GM18505 (cell line): ENCODE data around the gene DSP.

Experiments used
- ATAC-seq: cut with Tn5 transposase; IDR thresholded peaks from one replicate; pipeline ENCODE4 v1.9.1; 2021; ENCODE audit not compliant: unreplicated experiment
- POLR2A ChIP-seq: IDR thresholded peaks from 4 replicates; pipeline ENCODE4 v1.6.1; 2011; ENCODE audit warnings: borderline replicate concordance; ENCODE audit not compliant: insufficient read depth, insufficient read length; ENCODE audit errors: extremely low read depth

Gene DSP

DNA sequence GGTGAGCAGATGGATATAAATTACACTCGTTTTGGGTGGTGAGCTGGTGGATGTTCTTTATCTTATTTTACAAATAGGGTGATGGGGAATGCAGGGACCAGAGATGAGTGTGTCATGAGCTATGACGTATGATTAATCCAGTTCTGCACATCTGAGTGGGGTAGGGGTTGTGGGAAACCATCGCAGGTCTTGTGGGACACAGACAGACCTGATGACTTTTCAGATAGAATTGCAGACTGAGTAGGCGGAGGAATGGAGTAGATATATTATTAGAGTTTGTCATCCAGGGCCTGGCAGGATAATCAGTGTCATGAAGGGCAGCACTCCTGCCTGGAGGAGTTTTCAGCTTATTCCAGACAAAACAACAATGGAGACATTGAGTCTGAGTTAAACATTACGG lies 12.9 kb upstream of the DSP start:
- TF ChIP-seq POLR2A: no peak
- no peak for ATAC-seq

DNA sequence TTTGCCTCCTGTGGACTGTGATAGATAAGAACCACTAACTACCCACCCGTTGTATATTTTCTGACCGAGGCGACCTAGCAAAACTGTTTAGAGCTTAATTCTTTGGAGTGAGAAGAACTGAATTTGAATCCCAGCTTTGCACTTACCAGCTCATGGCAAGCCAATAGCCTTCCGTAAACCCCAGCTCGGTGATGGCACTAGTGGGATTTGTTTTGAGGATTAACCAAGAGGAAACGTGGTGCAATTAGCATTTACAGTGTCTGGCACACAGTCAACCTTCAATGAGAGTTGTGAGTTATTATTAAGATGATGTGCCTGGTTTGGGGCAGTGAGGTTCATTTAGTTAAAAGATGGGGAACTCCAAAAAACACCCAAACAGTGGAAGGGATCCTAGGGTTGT lies 12.3 kb upstream of the DSP start:
- ATAC-seq: no peak
- no peak for TF ChIP-seq POLR2A

DNA sequence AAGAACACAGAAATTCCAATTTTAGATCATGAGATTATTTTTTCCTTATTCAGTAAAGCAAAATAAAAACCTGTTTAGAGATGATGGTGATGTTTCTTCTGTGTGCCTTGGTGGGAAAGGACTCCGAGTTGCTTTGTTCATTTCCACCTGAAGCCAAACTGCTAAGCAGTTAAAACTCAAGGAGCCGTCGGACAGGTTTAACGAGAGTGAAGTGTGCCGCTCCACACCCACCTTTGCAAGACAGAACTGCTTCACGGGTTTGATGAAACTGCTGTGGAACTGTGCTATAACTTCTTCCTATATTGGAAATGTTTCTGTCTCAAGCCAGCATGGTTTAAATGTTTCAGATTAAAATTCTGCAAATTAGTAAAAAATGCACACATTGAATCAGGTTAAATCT lies 9.2 kb upstream of the DSP start:
- no peak for TF ChIP-seq POLR2A
- ATAC-seq: no peak

DNA sequence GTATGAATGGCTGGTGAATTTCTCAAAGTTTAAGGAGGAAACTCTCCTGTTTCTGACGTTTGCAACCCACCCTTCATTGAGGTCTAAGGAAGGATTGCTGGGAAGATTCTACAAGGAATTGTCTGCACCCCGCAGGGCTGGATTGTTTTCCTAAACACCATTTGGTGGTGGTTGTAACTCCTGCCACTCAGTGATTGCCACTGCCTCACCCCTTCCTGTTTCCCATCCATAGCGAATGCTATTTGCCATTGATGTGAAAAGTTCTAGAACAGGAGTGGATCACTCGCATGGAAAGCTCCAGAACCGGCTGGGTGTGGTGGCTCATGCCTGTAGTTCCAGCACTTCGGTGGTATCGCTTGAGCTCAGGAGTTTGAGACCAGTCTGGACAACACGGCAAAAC lies 8.7 kb upstream of the DSP start:
- ATAC-seq: no peak
- TF ChIP-seq POLR2A: no peak

DNA sequence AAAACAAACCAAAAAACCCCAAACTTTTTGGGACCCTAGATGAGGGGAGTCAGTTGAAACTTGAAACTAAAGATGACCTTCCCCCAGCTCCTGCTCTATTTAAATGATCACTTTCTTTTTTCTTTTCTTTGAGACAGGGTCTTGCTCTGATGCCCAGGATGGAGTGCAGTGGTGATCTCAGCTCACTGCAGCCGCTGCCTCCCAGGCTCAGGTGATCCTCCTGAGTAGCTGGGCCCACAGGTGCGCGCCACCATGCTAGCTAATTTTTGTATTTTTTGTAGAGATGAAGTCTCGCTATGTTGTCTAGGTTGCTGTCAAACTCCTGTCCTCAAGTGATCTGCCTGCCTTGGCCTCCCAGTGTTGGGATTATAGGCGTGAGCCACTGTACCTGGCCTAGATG lies 7.3 kb upstream of the DSP start:
- ATAC-seq: no peak
- no peak for TF ChIP-seq POLR2A

DNA sequence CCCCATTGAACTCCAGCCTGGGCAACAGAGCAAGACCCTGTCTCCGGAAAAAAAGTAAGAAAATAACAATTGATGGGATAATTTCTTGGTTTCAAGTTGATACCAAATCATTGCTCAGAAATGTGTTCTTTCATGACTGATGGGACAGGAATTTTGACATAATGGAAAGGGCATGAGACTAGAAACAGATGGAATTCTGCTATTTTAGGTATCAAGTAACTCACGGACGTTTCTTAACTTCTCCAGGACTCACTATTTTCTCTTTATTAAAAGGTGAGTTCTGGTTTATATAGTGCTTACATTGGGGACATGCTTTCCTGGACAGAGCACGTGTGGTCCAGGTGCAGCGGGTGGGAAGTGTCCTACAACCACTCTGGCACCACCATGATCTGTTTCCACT lies 6.0 kb upstream of the DSP start:
- no peak for ATAC-seq
- no peak for TF ChIP-seq POLR2A

DNA sequence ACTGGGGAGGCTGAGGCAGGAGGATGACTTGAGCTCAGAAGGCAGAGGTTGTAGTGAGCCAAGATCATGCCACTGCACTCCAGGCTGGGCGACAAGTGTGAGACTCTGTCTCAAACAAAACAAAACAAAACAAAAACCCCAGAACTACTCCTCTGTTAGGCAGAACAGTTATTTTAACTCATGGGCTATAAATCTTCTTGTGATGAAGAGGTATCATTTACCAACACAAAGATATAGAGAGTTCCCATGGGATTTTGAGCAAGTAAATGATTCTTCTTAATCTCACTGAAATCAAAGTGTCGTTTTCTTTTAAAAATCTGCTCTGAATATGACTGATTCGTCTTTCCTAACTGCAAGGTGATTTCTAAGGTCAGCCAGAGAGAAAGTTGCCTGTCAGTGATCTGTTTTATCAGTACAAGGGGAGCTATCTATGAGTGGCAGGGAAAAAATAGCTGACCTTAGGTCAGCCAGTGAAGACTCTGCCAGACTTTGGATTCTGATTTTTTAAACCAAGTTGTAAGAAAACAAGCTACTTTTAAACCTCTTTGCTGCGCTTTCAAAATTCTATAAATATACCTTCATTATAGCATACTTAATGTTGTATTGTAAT lies 3.8 kb upstream of the DSP start:
- no peak for TF ChIP-seq POLR2A
- ATAC-seq: no peak

DNA sequence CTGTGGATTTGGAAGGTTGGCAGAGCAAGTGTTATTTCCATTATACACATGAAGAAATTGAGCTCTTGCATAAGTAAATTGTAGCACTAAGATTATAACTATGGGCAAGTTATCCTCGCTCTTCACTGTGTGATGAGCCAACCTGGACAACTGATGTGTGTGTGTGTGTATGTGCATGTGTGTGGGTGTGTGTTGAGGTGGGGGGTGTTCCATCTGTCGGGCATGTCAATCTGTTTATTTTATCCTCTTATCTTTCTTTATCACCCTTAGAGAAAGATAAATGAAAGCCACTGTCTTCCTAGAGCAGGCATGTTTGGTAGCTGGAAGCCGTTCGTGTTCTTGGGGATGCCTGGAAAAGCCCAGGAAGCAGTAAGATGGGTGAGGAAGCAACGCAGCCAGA lies 3.0 kb upstream of the DSP start:
- ATAC-seq: no peak
- no peak for TF ChIP-seq POLR2A

DNA sequence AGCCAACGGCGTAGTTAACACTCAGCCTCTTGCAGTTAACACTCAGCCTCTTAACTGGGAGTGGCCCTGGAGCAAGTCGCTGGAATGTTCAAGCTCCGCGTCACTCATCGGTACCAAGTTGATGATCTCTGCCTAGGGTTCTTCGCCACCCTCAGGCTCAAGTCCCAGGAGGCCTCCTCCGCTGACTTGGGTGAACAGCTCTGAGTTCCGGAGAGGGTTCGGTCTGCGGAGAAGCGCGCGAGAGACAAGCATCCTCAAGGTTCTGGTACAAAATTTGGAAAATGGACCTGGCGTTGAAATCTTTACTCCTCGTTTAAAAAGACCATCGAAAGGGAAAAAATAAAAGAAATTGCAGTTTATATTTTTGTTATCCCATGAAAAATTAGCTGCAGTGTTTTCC lies 876 bp upstream of the DSP start:
- no peak for TF ChIP-seq POLR2A
- no peak for ATAC-seq

DNA sequence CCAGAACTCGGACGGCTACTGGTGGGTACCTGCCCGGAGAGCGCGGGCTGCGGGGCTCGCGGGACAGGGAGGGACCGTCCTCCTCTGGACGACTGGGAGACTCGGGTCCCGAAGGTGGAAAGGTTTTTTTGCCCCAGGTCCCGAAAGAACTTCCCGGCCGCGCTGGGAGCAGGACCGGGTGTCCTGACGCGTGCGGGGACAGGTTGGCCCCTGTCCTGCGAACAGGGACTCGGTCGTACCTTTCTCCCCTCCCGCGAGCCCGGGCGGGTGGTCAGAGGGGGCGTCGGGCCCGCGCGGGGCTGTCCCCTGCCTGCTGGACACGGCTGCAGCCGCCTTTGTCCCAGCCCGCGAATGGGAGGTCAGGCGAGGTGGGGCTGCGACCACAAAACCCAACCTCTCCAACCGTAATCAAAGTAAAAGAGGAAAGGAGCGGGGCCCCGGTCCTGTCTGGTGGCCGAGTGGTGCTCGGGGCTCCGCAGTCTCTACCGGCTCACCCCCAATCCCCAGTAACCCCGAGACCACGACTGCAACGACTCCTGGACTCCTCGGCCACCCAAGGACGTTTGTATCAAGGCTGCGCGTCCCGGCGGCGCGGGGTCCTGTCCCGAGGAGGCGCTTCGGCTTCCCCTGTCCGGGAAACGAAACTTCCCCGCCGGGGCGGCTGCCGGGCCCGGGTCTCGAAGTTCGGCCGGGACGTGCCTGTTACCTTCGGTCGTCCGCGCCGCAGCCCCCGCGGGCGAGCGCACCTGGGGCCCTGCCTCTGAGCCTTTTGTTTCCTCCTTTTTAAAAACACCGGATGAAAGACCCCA lies 798 bp downstream of the DSP start:
- no peak for ATAC-seq
- TF ChIP-seq POLR2A: no peak

DNA sequence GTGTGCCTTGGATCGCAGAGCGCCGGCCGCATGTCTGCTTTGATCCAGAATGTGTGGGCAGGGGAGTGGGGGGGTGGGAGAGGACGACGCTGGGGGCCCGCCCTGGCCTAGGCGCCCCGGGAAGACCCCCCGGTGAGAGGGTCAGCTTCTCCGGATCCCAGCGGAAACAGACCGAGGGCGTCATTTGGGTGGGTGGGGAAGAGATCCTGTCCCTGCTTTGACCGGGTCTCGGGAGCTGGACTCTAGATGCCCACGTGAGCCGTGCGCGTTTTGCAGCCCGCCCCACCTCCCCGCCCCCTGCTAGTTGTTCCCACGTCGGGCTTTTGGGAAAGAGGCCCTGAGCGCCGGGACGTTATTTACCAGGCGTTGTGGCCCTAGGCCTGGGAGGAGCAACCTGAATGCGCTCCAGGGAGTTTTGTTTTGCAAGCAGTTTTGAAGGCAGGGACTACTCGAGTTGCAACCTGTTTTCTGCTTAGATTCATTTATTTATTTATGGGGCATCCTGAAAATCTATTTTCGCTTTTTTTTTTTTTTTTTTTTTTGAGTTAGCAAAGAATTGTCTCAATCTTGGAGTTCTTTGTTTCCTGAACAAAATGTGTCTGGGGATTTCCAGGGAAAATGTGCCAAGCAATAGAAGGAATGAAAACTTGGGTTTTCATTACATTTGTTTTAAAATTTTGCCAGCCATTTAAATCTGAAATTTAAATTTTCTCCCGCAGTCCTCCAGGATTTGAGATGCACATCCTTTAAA lies 1.6 kb downstream of the DSP start:
- ATAC-seq: no peak
- no peak for TF ChIP-seq POLR2A

DNA sequence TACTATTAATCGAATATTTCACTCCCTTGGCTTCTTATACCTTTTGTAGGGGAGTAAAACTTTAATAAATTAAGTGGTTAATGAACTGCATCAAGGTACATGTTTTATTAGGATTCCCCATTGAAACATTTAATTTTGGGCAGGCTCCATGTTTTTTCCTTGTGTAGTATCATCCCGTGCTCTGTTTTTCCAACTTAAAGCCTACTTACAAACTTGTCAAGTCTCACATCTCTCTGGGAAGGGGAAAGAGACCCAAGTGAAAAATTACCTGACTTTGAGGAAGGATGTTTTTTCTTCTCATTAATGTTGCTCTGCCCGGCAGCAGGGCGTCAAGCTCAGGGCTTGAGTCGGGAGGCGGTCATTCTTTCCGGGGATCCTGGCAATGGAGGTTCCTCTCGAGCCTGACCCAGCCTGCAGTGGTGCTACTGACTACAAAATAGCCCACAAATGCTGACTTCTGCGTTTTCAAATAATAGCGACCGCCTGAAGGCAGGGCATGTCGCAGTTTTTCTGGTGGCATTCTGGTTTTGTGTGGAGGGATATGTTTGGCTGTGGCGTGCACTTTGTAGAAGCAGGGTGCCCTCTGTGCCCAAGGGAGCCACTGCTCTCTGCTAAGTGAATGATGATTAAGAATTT lies 2.4 kb downstream of the DSP start:
- no peak for TF ChIP-seq POLR2A
- ATAC-seq: no peak

DNA sequence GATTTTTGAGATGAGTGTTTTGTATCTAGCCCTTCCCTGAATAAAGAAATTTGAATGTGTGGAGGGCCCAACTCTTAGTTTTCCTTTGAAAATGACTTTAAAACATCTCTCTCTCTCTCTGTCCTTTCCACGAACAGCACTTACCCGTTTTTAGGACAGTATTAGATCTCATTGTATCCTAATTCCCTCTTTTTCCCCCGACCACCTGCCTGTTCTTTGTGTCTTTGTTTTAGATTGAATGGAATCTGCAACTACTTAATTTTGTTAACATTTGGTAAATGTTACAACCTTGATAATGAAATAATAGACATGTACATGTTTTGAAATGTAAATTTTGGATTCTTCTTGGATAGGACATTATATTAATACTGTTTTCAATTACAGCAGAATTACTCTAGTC lies 3.1 kb downstream of the DSP start:
- TF ChIP-seq POLR2A: no peak
- no peak for ATAC-seq

DNA sequence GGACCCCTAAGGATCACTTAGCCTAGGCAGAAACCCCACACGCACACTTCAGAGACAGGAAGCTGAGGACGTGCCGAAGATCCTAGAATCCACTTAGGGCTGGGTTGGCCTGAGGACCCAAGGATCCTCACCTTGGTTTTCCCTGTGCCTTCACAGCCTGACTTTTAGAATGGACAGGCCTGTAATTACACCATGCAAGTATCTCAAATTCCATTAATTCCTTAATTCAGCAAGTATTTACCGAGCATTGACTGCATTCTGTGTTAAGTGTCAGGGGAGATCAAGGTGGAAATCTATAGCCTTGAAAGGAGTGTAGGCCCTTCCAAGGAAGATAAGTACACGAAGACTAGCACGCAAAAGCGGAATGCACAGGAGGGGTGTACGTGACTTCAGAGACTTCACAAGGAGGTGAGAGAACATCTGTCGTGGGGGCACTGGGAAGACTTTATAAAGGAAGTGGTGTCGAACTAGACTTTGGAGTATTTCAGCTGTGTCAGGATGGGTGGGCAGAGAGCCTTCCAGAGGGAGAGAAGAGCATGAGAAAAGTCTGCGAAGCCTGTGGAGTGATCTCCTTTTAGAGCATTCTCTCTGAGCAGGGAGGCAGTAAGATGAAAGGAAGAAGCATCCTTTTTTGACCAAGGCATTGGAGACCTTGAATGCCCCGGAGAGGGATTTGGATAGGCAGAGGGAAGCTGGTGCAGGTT lies 4.0 kb downstream of the DSP start:
- TF ChIP-seq POLR2A: no peak
- no peak for ATAC-seq

DNA sequence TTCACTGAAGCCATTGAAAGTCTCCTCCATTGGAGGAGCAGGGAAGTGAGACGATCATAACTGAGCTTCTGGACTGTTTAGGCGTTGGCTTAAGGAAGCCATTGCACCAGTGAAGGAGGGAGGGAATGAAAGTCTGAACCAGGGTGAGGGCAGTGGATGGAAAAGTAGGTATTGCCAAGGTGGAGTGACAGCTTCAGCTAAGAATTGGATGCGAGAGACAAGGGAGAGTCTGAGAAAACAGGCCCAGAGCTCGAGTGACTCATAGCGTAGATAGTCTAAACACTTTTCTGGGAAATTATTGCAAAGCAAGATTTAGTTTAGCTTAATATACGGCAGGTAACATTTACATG lies 4.5 kb downstream of the DSP start:
- ATAC-seq: no peak
- no peak for TF ChIP-seq POLR2A
